GM12878 (cell line): Measurements from ENCODE around the gene NEURL4. TPM values are rescaled to one million over a fixed set of nuclear protein-coding genes. Genes with fewer than 3 reads are reported as not detected.

Experiments used
- CBFB ChIP-seq: IDR thresholded peaks from 2 replicates; pipeline ENCODE4 v1.6.1; 2016; ENCODE audit warnings: antibody characterized with exemption, low read depth
- CBX3 ChIP-seq: fragments of 200-600 bp; sonication (generic); IDR thresholded peaks from 2 replicates; pipeline ENCODE4 v1.6.1; 2016; ENCODE audit warnings: low read depth, borderline replicate concordance
- DPF2 ChIP-seq: fragments of 450-650 bp; IDR thresholded peaks from 2 replicates; pipeline ENCODE4 v1.6.1; 2017; ENCODE audit warnings: mild to moderate bottlenecking
- EP300 ChIP-seq, 2 experiments: fragments of 150-350 bp in 1 of 2; IDR thresholded peaks; 2 replicates each; pipeline ENCODE4 v1.6.1; 2011 to 2012; ENCODE audit warnings: low read depth in 2 of 2, low read length in 2 of 2, borderline replicate concordance in 1 of 2, improper control_type of control experiment in 1 of 2, inconsistent platforms in 1 of 2; ENCODE audit not compliant: control insufficient read depth in 1 of 2
- ETV6 ChIP-seq, 2 experiments: fragments of 450-650 bp in 1 of 2; IDR thresholded peaks in 1 of 2; conservative IDR thresholded peaks in 1 of 2; 2 replicates each; pipeline ENCODE4 v1.6.1; 2014; ENCODE audit warnings: antibody characterized with exemption in 1 of 2, borderline replicate concordance in 1 of 2, low read depth in 1 of 2, mild to moderate bottlenecking in 1 of 2, moderate library complexity in 1 of 2
- IKZF1 ChIP-seq: fragments of 450-650 bp; conservative IDR thresholded peaks from 2 replicates; pipeline ENCODE4 v1.6.1; 2017; ENCODE audit warnings: antibody characterized with exemption, mild to moderate bottlenecking
- JUNB ChIP-seq: IDR thresholded peaks from 2 replicates; pipeline ENCODE4 v1.6.1; 2016; ENCODE audit warnings: antibody characterized with exemption, mild to moderate bottlenecking
- NBN ChIP-seq: fragments of 450-650 bp; IDR thresholded peaks from 2 replicates; pipeline ENCODE4 v1.6.1; 2016
- NFXL1 ChIP-seq: fragments of 450-650 bp; IDR thresholded peaks from 2 replicates; pipeline ENCODE4 v1.6.1; 2017; ENCODE audit warnings: antibody characterized with exemption, mild to moderate bottlenecking, borderline replicate concordance
- NFYA ChIP-seq: IDR thresholded peaks from 2 replicates; pipeline ENCODE4 v1.6.1; 2011; ENCODE audit warnings: low read depth, mild to moderate bottlenecking, low read length, improper control_type of control experiment, borderline replicate concordance
- PAX5 ChIP-seq: IDR thresholded peaks from 2 replicates; pipeline ENCODE4 v1.6.1; 2011; ENCODE audit warnings: low read depth, low read length, borderline replicate concordance
- POU2F2 ChIP-seq: IDR thresholded peaks from 3 replicates; pipeline ENCODE4 v1.6.1; 2011; ENCODE audit warnings: low read depth, mild to moderate bottlenecking, low read length, borderline replicate concordance
- RAD21 ChIP-seq: IDR thresholded peaks from 2 replicates; pipeline ENCODE4 v1.6.1; 2011; ENCODE audit warnings: mild to moderate bottlenecking, low read depth, low read length, moderate library complexity; ENCODE audit not compliant: insufficient read depth
- RB1 ChIP-seq: fragments of 450-650 bp; formaldehyde crosslinking; IDR thresholded peaks from 2 replicates; pipeline ENCODE4 v1.6.1; 2017; ENCODE audit warnings: mild to moderate bottlenecking, borderline replicate concordance
- RELA ChIP-seq: fragments of 450-650 bp; IDR thresholded peaks from 2 replicates; pipeline ENCODE4 v1.8.0; 2014; ENCODE audit warnings: borderline replicate concordance; ENCODE audit not compliant: partially characterized antibody
- SMC3 ChIP-seq: IDR thresholded peaks from 2 replicates; pipeline ENCODE4 v1.6.1; 2011; ENCODE audit warnings: low read length, improper control_type of control experiment, borderline replicate concordance
- ZNF24 ChIP-seq: fragments of 450-650 bp; IDR thresholded peaks from 2 replicates; pipeline ENCODE4 v1.6.1; 2017; ENCODE audit warnings: antibody characterized with exemption, mild to moderate bottlenecking
- ZNF274 ChIP-seq: IDR thresholded peaks from one replicate; pipeline ENCODE4 v1.8.0; 2011; ENCODE audit not compliant: insufficient read length, insufficient read depth
- polyA plus RNA-seq, 11 experiments: library from polyadenylated mRNA; depleted of rRNA in 4 of 11; unstranded in 6 of 11; stranded (reverse) in 5 of 11; fragments of >200 nt; fragmentation: Nextera tagmentation in 4 of 11; fragmentation: Illumina TruSeq in 1 of 11; extraction: Ambion mirVana in 4 of 11; extraction: Trizol in 1 of 11; gene quantifications; 1 replicate in 1 of 11; 2 replicates in 10 of 11; pipeline versions ENCODE4 v1.2.1 to v1.2.3, GENCODE V29; 2011 to 2016; ENCODE audit warnings: inconsistent platforms in 2 of 11, missing spikeins in 2 of 11, low read depth in 1 of 11
- total RNA-seq, 4 experiments: library from RNA; depleted of rRNA in 3 of 4; stranded (reverse); fragments of >200 nt in 3 of 4; fragmentation: Illumina TruSeq in 1 of 4; extraction: Trizol in 1 of 4; gene quantifications; 2 replicates each; pipeline versions ENCODE4 v1.2.1 to v1.2.3, GENCODE V29; 2013 to 2021
- TF ChIP-seq, protein P1 (sequence below): fragments of 450-650 bp; IDR thresholded peaks from 2 replicates; pipeline ENCODE4 v1.6.1; 2018; ENCODE audit warnings: borderline replicate concordance, mild to moderate bottlenecking; ENCODE audit not compliant: partially characterized antibody
- TF ChIP-seq, protein P2 (sequence below): IDR thresholded peaks from 2 replicates; pipeline ENCODE4 v1.6.1; 2012; ENCODE audit warnings: mild to moderate bottlenecking, low read depth, low read length
- TF ChIP-seq, protein P3 (sequence below): fragments of 450-650 bp; IDR thresholded peaks from 2 replicates; pipeline ENCODE4 v1.6.1; 2017; ENCODE audit warnings: mild to moderate bottlenecking

The NEURL4 gene
- total and polyA plus RNA-seq, 10 of the 15 experiments (the other 5 are each of a cell fraction or from before 2014, with no cell fraction given): 0.03 to 41.9 (median 10.0) TPM

DNA sequence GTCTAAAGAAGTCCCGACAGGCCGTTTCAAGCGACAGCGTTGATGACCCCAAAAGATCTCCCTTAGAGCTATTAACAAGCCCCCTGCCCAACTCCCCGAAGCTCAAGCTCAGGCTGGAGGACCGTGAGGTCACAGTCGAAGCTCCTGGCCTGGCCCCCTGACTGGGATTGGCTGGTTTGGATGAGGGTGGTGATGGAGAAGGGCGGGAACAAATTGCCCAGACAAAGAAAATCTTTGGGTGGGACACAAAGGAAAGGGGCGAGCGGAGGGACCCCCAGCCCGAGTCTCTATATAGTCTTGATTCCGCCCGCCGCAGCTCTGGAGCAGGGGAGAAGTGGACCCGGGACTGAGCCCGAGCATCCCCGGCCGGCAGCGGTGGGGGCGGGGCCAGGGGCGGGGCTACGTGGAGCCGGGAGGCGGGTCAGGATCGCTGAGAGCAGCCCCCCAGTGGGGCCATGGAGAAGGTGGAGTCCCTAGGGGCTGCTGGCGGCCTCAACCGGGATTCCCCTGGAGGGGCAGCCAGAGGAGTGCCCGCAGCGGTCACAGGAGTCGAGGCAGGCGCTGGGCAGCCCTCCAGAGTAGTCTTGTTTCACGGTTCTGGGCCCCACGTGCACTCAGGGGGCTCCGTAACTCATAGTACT lies 982 bp upstream of the NEURL4 start (continued):
- TF ChIP-seq, protein P1, sequence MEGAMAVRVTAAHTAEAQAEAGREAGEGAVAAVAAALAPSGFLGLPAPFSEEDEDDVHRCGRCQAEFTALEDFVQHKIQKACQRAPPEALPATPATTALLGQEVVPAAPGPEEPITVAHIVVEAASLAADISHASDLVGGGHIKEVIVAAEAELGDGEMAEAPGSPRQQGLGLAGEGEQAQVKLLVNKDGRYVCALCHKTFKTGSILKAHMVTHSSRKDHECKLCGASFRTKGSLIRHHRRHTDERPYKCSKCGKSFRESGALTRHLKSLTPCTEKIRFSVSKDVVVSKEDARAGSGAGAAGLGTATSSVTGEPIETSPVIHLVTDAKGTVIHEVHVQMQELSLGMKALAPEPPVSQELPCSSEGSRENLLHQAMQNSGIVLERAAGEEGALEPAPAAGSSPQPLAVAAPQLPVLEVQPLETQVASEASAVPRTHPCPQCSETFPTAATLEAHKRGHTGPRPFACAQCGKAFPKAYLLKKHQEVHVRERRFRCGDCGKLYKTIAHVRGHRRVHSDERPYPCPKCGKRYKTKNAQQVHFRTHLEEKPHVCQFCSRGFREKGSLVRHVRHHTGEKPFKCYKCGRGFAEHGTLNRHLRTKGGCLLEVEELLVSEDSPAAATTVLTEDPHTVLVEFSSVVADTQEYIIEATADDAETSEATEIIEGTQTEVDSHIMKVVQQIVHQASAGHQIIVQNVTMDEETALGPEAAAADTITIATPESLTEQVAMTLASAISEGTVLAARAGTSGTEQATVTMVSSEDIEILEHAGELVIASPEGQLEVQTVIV: no peak
- TF ChIP-seq CBFB (no peak; the same call in 1 of the 2 replicates), JUNB (no peak), PAX5 (no peak), DPF2 (peak; percentile 74; the same call in 1 of the 2 replicates), ETV6 (conservative IDR thresholded peaks at IDR 0.05 in 1 of 2, IDR thresholded peaks at IDR 0.05 in 1 of 2; ENCODE audit: borderline replicate concordance in 1 of 2, low read depth in 1 of 2) (no peak), ZNF274 (no peak), NBN (no peak), NFYA (no peak), RELA (no peak), EP300 (IDR thresholded peaks at IDR 0.05; ENCODE audit: borderline replicate concordance in 1 of 2, control insufficient read depth in 1 of 2, low read depth in 2 of 2, low read length in 2 of 2) (no peak), CBX3 (no peak), NFXL1 (no peak), IKZF1 (peak; percentile 14; the same call in 1 of the 2 replicates), ZNF24 (no peak), SMC3 (no peak), RAD21 (no peak), RB1 (no peak), POU2F2 (no peak)
- TF ChIP-seq, protein P2, sequence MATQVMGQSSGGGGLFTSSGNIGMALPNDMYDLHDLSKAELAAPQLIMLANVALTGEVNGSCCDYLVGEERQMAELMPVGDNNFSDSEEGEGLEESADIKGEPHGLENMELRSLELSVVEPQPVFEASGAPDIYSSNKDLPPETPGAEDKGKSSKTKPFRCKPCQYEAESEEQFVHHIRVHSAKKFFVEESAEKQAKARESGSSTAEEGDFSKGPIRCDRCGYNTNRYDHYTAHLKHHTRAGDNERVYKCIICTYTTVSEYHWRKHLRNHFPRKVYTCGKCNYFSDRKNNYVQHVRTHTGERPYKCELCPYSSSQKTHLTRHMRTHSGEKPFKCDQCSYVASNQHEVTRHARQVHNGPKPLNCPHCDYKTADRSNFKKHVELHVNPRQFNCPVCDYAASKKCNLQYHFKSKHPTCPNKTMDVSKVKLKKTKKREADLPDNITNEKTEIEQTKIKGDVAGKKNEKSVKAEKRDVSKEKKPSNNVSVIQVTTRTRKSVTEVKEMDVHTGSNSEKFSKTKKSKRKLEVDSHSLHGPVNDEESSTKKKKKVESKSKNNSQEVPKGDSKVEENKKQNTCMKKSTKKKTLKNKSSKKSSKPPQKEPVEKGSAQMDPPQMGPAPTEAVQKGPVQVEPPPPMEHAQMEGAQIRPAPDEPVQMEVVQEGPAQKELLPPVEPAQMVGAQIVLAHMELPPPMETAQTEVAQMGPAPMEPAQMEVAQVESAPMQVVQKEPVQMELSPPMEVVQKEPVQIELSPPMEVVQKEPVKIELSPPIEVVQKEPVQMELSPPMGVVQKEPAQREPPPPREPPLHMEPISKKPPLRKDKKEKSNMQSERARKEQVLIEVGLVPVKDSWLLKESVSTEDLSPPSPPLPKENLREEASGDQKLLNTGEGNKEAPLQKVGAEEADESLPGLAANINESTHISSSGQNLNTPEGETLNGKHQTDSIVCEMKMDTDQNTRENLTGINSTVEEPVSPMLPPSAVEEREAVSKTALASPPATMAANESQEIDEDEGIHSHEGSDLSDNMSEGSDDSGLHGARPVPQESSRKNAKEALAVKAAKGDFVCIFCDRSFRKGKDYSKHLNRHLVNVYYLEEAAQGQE: no peak
- TF ChIP-seq, protein P3, sequence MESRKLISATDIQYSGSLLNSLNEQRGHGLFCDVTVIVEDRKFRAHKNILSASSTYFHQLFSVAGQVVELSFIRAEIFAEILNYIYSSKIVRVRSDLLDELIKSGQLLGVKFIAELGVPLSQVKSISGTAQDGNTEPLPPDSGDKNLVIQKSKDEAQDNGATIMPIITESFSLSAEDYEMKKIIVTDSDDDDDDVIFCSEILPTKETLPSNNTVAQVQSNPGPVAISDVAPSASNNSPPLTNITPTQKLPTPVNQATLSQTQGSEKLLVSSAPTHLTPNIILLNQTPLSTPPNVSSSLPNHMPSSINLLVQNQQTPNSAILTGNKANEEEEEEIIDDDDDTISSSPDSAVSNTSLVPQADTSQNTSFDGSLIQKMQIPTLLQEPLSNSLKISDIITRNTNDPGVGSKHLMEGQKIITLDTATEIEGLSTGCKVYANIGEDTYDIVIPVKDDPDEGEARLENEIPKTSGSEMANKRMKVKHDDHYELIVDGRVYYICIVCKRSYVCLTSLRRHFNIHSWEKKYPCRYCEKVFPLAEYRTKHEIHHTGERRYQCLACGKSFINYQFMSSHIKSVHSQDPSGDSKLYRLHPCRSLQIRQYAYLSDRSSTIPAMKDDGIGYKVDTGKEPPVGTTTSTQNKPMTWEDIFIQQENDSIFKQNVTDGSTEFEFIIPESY: no peak
